NCI-H2029 treated with DMSO at 0.1 percent for 48 hours (cell line): ENCODE data around the gene DLGAP4.
A peak's percentile ranks its signal among the peaks of the same experiment; 100 is the strongest.
"Not testable (repeated sequence)": the region's sequence is repeated elsewhere in the genome, so short reads cannot be mapped to it uniquely, and the experiment has no call there.

Source experiments
- DNase-seq: peaks from one replicate; lab custom pipeline; 2025; lab: John Stamatoyannopoulos, UW

Gene DLGAP4

DNA sequence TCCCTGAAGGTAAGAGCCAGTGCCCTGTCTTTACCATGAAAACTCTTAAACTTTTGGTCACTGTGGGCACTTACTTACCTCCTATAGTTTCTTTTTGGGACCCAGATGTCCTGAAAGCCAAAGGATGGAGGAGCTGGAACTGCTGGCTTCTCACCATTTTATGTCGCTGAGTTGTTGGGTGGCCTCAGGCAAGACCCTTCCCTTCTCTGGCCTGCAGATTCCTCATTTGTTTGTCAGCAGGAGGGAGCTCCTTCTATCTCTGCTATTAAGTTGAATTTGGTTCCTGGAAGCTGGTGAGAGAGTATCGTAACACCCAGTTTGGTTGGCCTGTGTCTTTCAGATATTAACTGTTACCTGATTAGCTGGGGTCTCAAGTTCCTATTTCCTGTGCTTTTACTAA is 167.0 kb downstream of the DLGAP4 start:
- no peak for DNase-seq

DNA sequence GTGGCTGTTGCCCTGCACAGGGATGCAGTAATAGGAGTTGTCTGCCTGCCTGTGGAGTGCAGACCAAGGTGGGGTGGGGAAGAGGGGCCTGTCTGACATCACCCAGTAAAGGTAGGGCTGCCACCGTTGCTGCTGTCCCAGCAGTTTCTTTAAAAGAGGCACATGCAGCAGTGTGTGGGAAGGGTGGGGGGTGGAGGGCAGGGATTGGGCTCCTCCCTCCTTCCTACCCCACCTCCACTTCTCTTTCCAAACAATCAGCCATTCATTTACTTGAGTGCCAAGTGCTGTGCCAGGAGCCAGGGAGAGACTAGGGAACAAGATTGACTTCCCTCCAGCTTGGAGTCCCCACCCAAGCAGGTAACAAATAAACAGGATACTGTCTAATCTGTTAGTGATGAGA is 168.4 kb downstream of the DLGAP4 start:
- DNase-seq, result no peak

DNA sequence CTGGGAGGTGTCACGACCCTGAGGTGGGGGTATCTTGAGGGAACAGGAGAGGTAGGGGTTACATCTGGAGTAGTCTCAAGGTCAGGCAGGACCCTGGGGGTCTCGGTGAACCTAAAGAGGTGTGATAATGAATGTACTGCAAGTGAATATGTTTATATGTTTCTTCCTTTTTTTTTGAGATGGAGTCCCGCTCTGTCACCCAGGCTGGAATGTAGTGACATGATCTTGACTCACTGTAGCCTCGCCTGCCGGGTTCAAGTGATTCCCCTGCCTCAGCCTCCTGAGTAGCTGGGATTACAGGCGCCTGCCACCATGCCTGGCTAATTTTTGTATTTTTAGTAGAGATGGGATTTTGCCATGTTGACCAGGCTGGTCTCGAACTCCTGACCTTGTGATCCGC is 168.9 kb downstream of the DLGAP4 start:
- DNase-seq, result not testable (repeated sequence)

DNA sequence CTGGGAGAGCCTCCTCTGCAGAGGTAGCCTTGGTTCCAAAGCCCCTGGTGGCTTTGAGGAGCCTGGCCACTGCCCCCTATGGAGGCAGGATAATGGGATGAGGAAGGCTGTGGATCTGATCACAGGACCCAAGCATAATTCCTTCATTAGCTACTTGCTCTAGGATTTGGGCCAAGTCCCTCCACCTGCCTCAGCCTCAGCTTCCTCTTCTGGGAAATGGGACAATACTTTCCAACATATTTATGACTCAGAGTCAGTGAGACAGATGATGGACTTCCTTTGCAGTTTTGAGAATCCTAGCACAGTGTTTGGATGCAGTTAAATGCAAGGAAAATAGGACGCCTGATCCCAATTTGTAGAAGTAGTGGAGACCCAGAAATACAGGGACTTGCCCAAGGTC is 171.3 kb downstream of the DLGAP4 start:
- no peak for DNase-seq

DNA sequence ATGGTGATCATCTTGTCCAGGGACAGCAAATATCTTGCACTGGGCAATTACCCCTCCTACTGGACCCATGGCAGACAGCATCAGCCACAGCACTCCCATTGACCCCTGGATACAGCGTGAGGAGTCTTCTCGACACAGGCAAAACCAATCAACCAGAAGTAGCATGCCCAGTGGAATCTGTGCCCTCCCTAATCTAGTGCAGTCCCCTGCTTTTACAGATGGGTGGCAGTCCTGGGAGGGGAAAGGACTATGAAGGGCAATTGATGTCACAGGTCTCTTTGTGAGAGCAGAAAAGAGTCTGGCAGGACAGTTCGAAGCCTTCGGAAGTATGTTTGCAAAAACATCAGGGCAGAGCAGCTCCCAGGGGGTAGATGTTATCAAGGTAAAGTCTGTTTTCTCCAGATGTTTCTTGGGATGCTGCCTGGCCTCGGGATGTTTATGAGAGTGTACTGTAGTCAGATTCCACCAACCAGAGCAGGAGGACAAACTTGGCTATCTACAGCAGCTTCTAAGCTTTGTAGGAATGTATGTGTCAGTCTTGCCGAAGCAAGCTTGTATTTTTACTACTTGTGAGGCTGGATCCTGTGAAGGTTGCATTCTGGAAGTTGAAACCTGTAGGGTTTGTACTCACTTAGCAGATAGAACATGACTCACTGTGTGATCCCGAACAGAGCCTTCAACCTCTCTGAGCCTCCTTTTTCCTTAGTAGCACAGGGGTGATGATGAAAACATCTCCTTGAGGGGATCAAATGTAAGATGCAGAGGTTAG is 172.2 kb downstream of the DLGAP4 start:
- DNase-seq, result no peak

DNA sequence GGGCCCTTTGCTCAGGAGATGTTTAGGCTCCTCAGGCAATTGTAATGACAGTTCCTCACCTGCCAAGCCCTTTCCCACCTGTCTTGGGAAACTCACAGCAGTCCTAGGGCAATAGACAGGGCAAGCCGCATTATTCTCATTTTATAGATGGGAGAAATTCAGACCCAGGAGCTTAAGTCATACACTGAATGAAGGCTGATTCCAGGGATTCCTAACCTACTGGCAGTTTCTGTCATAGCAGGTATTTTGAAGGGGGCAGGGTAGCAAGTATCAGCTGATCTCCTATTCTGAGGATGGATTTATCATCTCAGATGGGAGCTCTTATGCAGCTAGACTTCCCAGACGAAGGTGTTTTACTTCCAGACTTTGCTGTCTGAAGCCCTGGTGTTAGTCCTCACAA is 173.8 kb downstream of the DLGAP4 start:
- no peak for DNase-seq

DNA sequence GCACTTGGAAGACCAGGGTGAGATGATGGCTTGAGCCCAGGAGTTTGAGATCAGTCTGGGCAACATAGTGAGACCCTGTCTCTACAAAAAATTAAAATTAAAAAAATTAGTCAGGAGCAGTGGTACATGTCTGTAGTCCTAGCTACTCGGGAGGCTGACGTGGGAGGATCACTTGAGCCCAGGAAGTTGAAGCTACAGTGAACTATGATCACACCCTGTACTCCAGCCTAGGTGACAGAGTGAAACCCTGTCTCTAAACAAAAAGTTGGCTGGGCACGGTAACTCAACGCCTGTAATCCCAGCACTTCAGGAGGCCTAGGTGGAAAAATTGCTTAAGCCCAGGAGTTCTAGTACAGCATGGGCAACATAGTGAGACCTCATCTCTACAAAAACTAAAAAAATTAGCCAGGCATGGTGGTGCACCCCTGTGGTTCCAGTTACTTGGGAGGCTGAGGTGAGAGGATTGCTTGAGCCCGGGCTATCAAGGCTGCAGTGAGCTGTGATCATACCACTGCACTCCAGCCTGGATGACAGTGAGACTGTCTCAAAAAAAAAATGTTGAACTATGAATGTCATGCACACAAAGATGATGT is 174.4 kb downstream of the DLGAP4 start:
- DNase-seq, result no peak

DNA sequence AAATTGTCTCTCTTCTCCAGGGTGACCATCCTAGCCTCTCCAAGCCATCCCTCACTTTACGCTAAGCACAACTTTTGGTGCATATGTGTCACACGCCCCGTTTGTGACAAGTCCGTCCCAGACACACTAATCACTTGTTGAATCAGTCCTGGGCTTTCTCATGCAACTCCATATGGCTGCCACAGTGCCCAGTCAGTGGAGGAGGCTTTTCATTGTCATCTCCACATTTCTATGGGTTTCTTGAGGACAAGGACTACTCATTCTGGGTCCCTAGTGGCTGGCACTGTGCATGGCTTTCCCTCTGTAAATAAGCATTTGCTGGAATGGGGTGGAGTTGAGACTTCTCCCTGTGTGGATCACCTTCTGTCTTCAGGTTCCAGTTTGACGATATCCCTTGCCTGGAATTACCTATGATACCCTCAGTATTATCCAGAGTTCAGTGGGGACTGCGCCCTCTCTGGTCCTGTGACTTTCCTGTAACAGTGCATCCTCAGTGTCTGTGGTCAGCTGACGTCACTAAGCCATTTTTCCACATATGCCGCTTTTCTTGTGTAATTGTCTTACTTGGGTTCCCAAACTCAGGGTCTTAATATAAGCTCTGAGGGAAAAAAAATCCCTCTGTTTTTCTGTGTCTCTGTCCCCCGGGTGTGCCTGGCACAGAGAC is 175.4 kb downstream of the DLGAP4 start:
- DNase-seq, result peak; percentile 87

DNA sequence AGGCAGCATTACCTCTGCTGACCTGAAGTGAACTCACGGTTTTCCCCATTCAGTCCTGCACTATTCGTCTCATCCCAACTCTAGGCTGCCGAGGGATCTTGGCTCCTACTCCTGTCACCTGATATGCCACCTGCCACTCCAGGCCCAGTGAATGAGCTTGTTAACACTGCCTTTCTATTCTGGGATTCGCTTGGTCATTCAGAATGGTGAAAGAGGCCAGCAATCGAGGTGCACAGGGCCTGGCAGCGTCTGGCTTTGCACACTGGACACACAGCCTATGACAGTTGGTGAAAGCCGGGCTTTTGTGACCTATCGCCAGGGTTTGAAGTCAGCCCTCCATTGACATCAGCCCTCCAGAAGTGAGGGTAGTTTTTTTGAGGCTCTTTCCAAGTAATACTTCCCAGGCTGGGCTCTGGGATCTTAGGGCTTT is 175.9 kb downstream of the DLGAP4 start:
- DNase-seq, result peak; percentile 99

DNA sequence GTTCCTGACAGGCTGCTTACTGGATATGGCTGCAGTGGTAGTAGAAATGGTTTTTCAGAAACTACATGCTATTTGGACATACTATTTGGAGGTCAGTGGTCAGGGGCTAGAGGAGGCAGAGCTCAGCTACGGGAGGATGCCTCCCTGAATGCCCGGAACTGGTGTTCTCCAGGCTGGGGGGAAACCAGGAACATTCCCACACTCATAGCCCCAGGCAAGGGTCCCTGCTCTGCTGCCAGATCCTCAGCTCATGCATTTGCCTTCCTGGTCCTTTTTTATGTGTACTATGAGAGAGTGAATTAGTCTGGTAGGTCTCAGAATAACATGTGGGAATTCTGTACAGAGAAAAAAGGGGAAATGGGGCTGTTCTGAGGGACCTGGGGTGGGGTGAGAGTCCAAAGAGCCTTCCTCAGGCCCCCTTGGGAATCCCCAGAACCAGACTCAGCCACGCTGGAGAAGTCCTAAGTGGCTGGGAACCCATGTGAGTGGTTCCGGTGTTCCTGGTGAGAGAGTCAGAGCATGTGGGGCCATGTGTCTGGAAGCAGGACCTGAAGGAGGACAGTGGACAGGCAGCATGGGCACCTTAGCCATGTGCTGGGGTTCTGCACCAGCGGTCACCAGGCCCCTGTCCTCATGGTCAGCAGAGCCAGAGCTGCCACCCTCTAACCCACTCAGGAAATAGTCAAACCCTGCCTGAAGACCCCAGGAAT is 177.2 kb downstream of the DLGAP4 start:
- no peak for DNase-seq

DNA sequence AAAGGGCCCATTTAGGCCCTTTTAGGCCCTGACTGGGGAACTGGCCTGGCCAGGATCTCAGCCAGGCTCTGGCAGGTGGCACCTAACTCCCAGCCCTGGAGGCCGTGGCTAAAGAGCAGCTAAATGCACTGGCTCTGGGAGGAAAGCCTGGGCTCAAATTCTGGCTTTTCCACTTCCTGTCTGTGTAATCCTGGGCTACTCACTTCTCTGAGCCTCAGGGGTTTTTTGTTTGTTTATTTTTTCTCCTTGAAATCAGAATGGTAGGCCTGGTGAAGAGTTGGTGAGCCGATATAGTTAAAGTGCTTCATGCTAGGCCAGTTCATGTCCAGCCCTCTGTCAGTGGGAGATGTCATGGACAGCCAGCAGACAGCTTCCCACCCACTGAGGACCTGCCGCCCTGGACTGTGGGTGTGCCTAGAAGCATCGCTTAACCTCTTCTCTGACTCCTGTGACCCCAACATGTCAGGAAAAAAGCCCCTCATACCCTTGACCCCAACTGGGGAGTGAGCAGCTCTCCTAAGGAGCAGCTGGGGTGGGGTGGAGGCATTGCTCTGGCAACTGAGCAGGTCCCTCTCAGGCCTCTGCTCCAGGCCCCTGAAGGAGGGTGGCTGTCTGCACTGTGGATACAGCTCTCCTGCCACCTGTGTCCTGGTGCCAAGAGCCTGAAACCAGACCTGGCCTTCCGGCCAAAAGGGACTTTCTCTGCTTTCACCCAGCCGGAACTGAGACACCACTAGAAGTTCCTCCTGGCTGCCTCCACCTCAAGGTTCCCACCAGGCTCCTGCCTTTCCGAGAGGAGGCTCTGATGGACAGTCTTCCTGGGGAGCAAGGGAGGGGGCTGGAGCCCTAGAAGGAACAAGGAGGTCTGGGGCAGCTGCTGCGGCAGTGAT is 178.0 kb downstream of the DLGAP4 start:
- peak; percentile 64 for DNase-seq

DNA sequence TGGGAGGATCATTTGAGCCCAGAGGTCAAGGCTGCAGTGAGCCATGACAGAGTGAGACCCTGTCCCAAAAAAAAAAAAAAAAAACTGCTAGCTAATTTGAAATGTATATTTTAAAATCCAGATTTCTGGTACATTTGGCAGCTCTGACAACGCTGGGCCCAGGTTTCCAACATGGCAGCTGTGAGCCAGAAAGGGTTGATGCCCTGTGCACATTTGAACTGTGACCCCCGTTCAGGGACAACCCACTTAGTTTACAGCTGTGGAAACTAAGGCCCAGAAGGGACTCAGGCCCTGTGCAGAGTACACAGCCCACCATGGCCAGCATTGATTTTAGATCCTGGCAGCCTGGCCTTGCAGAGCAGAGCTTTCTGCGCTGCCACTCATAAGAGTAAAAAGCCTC is 179.1 kb downstream of the DLGAP4 start:
- no peak for DNase-seq

DNA sequence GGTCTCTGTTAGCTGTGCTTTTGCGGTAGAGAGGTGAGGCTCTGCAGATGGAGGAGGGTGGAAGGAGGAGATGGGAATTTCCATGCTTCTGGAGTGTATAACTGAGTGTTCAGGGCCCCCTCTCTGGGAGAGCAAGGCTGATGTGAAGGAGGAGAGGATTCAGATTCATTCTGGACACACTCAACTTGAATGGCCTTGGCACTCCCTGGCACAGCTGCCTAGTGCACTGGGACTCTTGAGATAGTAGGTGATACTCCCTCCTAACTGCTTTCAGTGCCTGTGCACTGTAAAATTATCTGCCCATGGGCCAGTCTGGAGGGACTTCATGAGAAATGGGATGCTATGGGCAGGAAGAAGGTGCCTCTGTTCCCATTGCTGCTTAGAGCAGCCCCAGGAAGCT is 180.9 kb downstream of the DLGAP4 start:
- DNase-seq, result no peak

DNA sequence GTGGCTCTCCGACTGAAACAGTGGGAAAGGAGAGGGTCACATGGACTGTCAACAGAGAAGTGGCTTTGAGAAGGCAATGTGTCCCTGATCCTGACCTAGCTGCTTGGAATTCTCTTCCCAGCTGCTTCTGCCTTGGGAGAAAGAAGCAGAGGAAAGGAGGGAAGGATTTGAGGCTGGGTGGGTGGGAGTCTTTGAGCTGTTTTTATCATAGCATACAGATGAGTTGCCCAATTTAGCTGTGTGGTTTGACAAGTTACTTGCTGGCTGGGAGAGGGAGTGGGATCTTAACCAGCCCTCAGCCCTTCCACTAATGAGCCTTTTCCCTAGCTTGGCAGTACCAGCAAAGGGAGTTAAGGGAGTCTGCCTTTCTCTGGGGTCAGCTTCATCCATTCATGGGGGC is 184.1 kb downstream of the DLGAP4 start:
- no peak for DNase-seq

DNA sequence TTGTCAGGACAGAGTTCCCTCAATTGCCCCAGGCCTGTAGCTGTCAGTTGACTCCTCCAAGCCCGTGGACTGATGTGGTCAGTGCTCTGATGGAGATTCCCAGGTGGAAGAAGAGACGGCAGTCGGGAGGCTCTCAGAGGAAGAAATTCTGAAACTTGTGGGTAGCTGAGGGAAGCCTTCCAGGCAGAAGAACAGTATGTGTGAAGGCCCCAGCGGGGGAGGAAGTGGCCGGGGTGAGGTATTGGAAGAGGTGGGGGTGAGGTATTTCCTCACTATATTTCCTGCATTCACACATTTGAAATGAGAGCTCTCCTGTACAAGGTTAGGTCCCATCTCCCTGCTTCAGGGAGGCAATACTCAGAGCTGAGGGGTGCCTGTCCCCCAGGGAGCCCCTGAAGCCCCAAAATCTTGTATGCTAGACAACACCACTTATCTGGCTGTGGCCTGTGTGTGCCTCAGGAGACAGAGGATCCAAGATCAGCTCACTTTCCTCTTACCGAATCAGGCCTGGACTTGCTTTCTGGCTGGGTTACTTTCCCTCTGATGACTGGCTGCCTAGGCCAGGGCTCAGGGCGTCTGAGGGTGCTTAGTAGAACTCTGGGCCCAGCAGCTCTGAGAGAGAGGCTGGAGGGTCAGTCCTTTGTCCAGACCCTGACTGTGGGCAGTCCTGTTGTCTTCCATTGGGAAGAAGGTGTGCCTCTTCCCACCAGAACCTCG is 185.9 kb downstream of the DLGAP4 start:
- DNase-seq, result no peak

DNA sequence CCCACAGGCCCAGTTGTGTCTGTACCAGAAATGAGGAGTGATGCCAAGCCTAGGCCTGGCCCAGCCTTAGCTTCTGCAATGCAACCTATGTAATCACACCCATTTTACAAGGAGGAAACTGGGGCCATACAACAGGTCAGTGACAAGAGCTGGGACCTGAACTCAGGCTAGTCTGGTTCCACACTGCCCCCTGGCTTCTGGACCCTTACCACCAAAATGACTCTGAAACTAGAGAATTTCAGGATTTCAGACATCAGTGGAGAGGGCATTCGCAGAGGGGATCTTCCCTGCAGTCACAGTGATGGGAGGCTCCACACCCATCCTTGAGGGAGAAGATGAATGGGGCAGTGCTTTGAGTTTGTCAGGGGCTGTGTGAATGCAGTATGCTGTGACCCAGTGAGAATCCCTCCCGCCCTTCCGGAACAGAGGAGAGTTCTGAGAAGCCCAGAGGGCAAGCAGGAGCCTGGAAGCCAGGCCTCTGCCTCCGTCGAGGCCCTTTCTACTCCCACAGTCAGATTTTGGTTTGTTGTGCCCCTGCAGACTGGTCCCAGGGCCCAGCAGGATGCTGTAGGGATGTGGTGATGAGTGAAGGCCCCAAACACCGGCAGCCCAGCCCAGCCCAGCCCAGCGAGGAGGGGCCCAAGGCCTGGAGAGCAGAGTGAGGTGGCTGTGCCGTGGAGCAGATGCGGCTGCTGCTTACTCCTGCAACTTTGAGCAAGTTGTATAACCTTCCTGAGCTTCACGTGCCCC is 187.1 kb downstream of the DLGAP4 start:
- no peak for DNase-seq

DNA sequence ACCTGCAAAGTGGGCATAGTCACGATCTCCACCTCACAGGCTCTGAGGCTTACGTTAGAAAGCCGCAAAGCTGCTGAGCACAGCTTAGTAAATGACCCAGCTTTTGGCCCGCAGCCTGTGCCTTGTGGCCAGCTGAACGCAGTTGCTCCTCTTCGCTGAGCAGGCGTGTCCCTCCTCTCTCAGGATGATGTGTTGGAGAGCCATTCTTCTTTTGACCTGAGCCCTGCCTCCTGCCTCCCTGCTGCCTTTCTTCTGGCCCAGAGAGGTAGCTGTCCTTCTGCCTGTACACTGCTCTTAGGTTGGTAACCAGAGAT is 187.6 kb downstream of the DLGAP4 start:
- no peak for DNase-seq

DNA sequence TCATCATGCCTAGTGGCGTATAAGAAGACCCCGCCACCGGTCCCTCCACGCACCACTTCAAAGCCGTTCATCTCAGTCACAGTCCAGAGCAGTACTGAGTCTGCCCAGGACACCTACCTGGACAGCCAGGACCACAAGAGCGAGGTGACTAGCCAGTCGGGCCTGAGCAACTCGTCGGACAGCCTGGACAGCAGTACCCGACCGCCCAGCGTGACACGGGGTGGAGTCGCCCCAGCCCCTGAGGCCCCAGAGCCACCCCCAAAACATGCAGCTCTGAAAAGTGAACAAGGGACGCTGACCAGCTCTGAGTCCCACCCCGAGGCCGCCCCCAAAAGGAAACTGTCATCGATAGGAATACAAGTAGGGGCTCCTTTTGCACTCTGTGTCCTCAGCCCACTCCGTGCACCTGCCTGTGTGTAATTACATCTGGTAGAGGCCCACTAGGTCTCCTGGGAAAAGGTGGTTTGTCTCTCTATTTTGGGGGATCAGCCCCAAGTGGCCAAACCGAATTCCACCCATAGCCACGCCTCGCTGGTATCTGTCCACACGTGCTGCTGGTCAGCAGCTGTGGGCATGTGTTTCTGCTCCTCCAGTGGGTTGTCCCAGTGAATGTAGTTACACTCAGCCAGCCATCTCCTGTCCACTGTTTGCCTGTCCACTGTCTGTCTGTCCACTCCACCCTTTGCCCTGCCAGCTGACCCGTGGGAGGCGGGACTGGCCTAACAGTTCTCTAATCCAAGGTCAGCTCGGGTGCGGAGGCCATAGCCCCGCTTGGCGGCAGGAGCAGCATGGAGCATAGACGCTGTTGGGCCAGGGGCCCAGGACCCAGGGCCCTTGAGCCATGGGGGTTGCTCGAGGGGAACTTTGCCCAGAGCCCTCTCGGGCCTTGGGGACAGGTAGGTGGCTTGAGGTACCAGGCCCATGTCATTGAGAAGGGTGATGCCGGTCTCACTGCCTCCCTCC is 190.8 kb downstream of the DLGAP4 start:
- no peak for DNase-seq

DNA sequence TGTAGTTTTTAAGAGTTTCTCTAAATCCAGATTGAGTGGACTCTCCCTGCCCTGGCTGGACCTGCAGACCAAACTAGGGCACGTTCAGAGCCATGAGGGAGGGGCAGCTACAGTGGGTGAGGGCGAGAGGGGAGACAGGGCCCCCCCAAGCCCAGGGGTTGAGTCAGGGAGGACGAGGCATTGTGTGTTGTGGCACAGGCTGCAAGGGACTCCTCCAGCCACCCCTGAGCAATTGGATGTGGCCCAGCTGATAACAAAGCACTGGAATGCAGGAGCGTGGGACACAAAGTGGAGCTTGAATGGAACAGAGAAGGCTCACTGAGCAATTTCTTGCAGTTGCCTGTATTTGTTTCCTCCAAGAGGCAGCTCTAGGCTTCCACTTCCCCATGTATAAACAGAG is 191.7 kb downstream of the DLGAP4 start:
- DNase-seq, result no peak
